Activated CD4-positive, alpha-beta T cell treated with anti-CD3 and anti-CD28 coated beads, Interleukin-2, Interleukin-6, amounts not matched to agents 100 ng/mL and 50 ng/mL, durations not matched to agents 16 hours and 8 hours (primary cell): ENCODE measurements around the gene DDX52.

Experiments
- DNase-seq: peaks from one replicate; pipeline ENCODE4 v3.0.0-alpha.2; 2020

Gene DDX52

DNA sequence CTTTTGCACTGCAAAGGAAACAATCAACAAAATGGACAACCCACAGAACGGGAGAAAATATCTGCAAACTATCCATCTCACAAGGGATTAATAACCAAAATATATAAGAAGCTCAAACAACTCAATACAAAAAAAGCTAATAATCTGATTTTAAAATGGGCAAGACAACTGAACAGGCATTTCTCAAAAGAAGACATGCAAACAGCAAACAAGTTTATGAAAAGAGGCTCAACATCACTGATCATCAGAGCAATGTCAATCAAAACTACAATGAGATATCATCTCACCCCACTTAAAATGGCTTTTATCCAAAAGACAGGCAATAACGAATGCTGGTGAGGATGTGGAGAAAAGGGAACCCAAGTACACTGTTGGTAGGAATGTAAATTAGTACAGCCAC, 68.8 kb downstream of the DDX52 start:
- DNase-seq: no peak

DNA sequence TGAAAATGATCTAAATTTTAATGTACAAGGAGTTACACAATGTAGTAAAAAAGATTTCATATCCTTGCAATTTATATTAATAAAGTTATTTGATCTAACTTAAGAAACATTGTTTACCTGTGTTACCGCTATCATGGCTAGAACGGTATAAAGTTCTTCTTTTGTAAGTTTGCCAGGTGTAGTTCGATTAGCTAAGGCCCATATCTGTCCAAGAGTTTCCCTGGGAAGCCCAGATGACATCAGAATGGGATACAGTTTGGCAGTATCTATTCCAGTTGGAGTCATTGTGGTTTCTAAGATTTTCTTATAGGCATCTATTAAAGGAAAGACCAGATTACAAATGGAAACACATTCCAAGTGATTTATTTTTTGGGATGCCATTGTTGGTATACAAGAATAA, 71.6 kb downstream of the DDX52 start:
- no peak for DNase-seq

- DNase-seq: peak; percentile 42
Observed at GRCh38 chr17:37570527-37571093, 72.6 kb downstream of the DDX52 start.

DNA sequence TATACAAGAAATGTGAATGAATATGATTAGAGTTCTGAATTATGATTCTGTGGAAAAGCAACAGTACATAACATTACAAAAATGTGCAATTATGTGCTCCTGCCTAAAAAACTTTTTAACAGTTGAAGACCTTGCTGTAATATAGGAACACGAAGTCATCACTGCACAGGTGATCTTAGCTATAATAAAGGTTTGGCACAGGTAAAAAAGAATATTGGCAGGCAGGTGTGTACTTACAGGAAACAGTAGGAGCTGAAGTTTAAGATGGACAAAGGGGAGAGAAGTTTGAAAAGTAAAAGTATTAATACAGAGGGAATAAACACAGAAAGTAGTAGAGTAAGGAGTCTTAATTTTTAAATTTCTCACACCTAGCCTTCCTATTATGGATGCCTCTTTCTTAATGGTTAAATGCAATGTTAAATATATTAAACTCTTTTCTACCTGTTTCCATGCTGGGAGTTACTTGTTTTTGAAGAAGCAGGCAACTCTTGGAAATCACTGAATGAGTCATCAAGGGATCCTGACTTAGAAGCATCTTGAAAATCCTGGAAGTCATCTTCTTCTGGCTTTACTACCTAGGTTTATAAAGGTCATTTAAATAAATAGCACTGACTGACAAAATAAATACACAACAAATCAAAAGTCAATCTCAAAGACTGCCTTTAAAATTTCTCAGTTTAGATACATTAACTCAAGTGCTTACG, 74.7 kb downstream of the DDX52 start:
- no peak for DNase-seq

GRCh38 chr17:37567538-37567937, 75.7 kb downstream of the DDX52 start:
- DNase-seq: no peak

- DNase-seq: no peak
Observed at GRCh38 chr17:37567137-37567536, 76.1 kb downstream of the DDX52 start.

DNA sequence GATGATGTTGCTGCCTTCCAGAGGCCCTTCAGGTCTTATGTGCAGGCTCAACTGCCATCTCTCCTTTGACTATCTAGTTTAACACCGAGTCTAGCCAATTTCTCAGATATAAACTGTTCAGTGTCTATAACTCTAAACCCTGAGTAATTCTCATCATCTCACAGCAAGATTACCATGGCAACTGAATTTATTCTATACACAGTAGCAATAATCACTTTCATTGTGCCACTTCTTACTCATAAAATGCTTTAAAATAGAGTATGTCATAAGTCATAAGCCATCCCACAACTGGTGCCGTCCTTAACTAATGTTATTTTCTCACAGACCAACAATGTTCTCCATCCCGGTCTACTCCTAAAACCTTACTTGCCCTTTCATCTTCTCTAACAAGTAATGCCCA, 79.0 kb downstream of the DDX52 start:
- DNase-seq: no peak

DNA sequence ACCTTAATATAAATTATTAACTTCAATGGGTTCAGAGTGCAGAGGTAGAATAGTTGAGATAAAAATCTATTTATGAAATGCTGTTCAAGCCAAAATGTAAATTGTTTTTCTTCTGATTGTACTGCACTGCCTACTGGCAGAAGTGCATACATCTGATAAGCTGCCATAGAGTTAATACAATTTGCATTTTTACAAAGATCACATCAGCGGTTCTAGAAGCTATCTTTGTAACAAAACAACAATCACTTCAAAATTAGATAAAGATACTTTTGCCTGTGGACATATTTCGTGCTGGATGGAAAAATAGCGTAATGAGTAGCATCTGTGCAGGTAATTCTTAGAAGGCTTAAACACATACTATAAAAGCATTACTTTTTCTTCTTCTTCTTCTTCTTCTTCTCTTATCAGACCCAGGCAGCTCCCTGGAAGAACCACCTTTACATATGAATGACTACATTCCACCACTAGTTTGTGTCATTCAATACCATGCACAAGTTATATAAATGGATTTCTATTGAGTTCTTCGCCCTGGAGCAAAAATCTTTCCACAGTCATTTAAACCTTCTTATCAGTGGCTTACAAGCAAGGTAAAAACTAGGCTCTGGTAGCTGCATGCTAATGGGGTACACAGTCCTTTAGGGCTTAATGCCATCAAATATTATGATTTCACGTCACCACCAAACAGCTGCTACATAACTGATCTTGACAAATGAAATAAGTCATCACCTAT, 81.1 kb downstream of the DDX52 start:
- DNase-seq: no peak
